ENCODE measurements around the gene IRAK3. TPM values are rescaled to one million over a fixed set of nuclear protein-coding genes. Genes with fewer than 3 reads are reported as not detected.

Gene IRAK3
- 3.2 TPM in 2 replicates for total RNA-seq

DNA sequence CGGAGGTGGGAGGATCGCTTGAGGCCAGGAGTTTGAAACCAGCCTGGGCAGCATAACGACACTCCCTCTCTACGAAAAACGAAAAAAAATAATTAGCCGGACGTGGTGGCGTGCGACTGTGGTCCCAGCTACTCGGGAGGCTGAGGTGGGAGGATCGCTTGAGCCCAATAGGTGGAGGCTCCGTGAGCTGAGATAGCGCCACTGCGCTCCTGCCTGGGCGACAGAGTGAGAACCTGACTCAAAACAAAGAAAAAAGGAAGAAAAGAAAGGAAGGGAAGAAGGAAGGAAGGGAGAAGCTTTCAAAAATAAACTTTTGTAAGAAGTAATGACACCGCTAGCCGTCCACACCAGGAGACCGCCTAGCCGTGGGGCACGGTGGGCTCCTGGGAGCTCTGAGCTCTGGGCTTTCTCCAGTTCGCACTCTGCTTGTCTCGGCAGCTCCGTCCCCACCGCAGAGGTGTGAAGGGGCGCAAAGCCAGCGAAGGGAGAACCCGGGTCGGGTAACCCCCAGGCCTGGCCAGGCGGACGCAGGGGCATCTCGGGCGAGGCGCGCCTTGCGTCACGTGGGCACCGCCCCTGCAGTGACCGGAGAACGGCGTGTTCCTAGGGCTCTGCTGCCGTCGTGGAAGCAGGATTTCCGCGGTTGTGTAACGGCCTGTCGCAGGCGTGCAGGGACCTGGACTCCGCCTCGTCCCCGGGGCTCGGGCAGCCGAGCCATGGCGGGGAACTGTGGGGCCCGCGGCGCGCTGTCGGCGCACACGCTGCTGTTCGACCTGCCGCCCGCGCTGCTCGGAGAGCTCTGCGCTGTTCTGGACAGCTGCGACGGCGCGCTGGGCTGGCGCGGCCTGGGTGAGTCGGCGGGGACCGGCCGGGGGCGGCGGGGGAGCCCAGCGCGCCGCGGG lies at the start of gene IRAK3:
TSS of gene IRAK3 (plus strand) at position 631 of the 902 bp plus-strand sequence. CDS start at position 717, 86 bp downstream.
- DNase-seq (ENCODE audit: low spot score), result peak; percentile 37
- H3K4me1 Mint-ChIP-seq (ENCODE audit: low read depth), result peaks cover 31% of the 10 kb centered on the region
- intact Hi-C loops (cut with micrococcal nuclease), result loop anchor here (1.0 kb wide), 2 partner anchors 8 to 20 kb away; partner anchors contain the start of gene TMBIM4
- H3K4me3 Mint-ChIP-seq, result peak within 1 kb of the TSS; percentile 78
- peaks cover 7% of the 10 kb centered on the region for H3K27me3 Mint-ChIP-seq (ENCODE audit: insufficient read depth)
- peaks cover 6% of the 10 kb centered on the region for H3K9me3 Mint-ChIP-seq
- peaks cover 5% of the 10 kb centered on the region for H3K36me3 Mint-ChIP-seq (ENCODE audit: low read depth)
- H3K27ac Mint-ChIP-seq, result peak within 1 kb of the TSS; percentile 84

DNA sequence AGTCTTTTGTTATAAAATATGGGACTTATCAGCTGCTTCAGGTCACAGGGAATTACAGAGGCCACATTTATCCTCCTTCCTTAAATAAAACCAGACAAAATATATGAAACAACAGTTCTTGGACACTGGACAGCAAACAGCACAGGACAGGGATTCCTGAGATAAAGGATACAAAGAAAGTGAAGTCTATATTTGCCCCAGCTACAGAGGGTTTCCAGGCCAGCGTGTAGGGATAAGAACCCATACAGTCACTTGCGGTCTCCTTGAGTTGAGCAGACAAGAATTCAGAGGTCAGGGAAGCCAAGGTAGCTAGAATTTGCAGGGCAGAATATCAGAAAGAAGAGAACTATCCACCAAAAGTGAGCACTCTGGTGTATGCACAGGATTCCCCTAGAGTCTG lies 49.7 kb upstream of the IRAK3 start:
- no peak overlapping the region for H3K4me3 Mint-ChIP-seq
- no peaks in the 10 kb centered on the region for H3K27me3 Mint-ChIP-seq (ENCODE audit: insufficient read depth)
- H3K36me3 Mint-ChIP-seq (ENCODE audit: low read depth), result peaks cover 64% of the 10 kb centered on the region
- no peak overlapping the region for H3K27ac Mint-ChIP-seq
- peaks cover 27% of the 10 kb centered on the region for H3K9me3 Mint-ChIP-seq
- DNase-seq (ENCODE audit: low spot score), result no peak
- intact Hi-C loops (cut with micrococcal nuclease), result no loop called here
- no peaks in the 10 kb centered on the region for H3K4me1 Mint-ChIP-seq (ENCODE audit: low read depth)

GRCh38 chr12:66140731-66141130 lies 48.3 kb upstream of the IRAK3 start:
- Mint-ChIP-seq H3K9me3 (peaks cover 27% of the 10 kb centered on the region), H3K36me3 (ENCODE audit: low read depth) (peaks cover 71% of the 10 kb centered on the region), H3K27me3 (ENCODE audit: insufficient read depth) (no peaks in the 10 kb centered on the region), H3K4me3 (no peak overlapping the region), H3K4me1 (ENCODE audit: low read depth) (peaks cover 13% of the 10 kb centered on the region), H3K27ac (no peak overlapping the region)
- no peak for DNase-seq (ENCODE audit: low spot score)
- intact Hi-C loops (cut with micrococcal nuclease), result no loop called here

DNA sequence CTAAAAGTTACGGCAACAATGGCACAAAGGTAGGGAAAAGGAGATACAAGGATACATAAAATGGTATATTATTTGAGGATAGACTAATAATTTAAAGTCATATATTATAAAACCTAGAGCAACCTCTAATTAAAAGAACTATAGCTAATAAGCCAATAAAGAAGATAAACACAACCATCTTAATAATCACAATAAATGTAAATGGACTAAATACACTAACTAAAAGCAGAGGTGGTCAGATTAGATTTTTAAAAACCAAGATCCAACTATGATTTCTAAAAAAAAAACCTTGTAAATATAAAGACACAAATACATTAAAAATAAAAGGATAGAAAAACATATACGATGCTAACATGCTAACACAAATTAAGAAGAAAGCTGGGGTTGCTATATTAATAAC lies 47.7 kb upstream of the IRAK3 start:
- Mint-ChIP-seq H3K4me3 (no peak overlapping the region), H3K9me3 (peaks cover 27% of the 10 kb centered on the region), H3K27me3 (ENCODE audit: insufficient read depth) (no peaks in the 10 kb centered on the region), H3K4me1 (ENCODE audit: low read depth) (peaks cover 18% of the 10 kb centered on the region), H3K27ac (no peak overlapping the region), H3K36me3 (ENCODE audit: low read depth) (peaks cover 70% of the 10 kb centered on the region)
- intact Hi-C loops (cut with micrococcal nuclease), result no loop called here
- DNase-seq (ENCODE audit: low spot score), result no peak

GRCh38 chr12:66142826-66143225 lies 46.2 kb upstream of the IRAK3 start:
- intact Hi-C loops (cut with micrococcal nuclease), result no loop called here
- H3K36me3 Mint-ChIP-seq (ENCODE audit: low read depth), result peaks cover 60% of the 10 kb centered on the region
- no peaks in the 10 kb centered on the region for H3K27me3 Mint-ChIP-seq (ENCODE audit: insufficient read depth)
- peaks cover 27% of the 10 kb centered on the region for H3K9me3 Mint-ChIP-seq
- H3K4me3 Mint-ChIP-seq, result no peak overlapping the region
- H3K27ac Mint-ChIP-seq, result no peak overlapping the region
- no peak for DNase-seq (ENCODE audit: low spot score)
- H3K4me1 Mint-ChIP-seq (ENCODE audit: low read depth), result peaks cover 18% of the 10 kb centered on the region

DNA sequence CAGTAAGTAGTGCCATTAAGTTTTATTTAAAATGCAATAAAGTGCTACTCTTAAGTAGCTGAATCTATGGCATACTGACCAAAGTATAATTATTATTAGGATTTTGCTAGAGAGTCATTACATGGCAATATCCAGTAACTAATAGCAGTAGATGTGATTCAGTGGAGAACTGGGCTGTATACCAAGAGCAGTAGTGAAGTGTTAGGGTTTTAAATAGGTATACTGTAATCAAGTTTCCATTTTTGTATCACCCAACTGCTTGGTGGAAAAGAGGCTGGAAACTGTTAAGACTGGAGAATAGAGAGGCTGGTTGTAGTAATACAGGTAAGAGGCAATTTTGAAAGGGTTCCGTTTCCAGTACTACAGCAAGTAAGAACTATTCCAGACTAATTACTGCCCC lies 45.1 kb upstream of the IRAK3 start:
- H3K27me3 Mint-ChIP-seq (ENCODE audit: insufficient read depth), result no peaks in the 10 kb centered on the region
- H3K4me1 Mint-ChIP-seq (ENCODE audit: low read depth), result peaks cover 18% of the 10 kb centered on the region
- intact Hi-C loops (cut with micrococcal nuclease), result no loop called here
- peaks cover 62% of the 10 kb centered on the region for H3K36me3 Mint-ChIP-seq (ENCODE audit: low read depth)
- no peak overlapping the region for H3K27ac Mint-ChIP-seq
- DNase-seq (ENCODE audit: low spot score), result no peak
- H3K9me3 Mint-ChIP-seq, result peaks cover 27% of the 10 kb centered on the region
- H3K4me3 Mint-ChIP-seq, result no peak overlapping the region

DNA sequence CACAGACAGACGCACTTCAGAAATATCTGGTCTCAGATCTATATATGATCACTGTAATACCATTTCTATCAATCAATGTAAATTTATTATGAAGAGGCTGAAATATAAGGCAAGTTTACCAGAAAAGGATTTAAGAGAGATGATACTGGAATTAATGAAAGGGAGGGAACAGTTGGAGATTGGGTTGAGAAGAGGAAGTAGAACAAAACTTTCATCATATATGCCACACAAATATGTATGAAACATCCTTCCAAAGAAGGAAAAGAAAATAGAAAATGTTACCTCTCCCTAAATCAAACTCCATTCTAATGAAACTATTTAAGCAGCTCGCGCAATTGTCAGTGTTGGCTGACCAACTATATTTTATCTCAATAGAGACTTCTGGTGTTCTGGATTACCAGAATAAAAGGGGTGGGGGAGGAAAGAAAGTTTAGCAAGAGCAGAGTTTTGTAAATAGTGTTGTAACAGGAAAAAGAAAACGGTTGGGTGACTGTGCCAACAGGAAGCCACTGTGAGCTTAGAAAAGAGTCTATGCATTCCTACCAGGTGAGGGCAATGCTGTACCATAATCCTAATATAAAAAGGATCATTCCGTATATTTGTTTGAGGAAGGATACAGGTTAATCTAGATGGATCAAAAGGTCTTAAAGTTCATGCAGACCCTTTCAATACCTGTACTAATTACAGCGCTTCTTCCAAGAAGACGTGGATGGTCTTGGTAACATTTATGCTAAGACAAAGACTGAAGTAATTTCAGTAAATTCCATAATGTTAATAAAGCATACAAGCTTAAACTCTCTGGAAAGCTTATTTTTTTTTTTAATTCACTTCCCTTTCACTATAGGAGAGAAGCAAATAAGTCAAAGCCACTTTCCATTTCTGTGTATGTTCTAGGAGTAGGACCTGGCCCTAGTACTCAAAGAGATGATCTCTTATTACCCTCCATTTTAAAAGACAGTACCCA lies 43.9 kb upstream of the IRAK3 start:
- Mint-ChIP-seq H3K4me1 (ENCODE audit: low read depth) (peaks cover 21% of the 10 kb centered on the region), H3K27ac (peak overlapping the region; percentile 58), H3K4me3 (no peak overlapping the region), H3K27me3 (ENCODE audit: insufficient read depth) (no peaks in the 10 kb centered on the region), H3K36me3 (ENCODE audit: low read depth) (peaks cover 54% of the 10 kb centered on the region), H3K9me3 (peaks cover 17% of the 10 kb centered on the region)
- no peak for DNase-seq (ENCODE audit: low spot score)
- intact Hi-C loops (cut with micrococcal nuclease), result loop anchor here (1.0 kb wide), 2 partner anchors 264 to 549 kb away; no protein-coding TSS in a partner anchor

- intact Hi-C loops (cut with micrococcal nuclease), result no loop called here
- no peaks in the 10 kb centered on the region for H3K27me3 Mint-ChIP-seq (ENCODE audit: insufficient read depth)
- H3K27ac Mint-ChIP-seq, result no peak overlapping the region
- no peak overlapping the region for H3K4me3 Mint-ChIP-seq
- no peak for DNase-seq (ENCODE audit: low spot score)
- peaks cover 28% of the 10 kb centered on the region for H3K4me1 Mint-ChIP-seq (ENCODE audit: low read depth)
- no peaks in the 10 kb centered on the region for H3K9me3 Mint-ChIP-seq
- H3K36me3 Mint-ChIP-seq (ENCODE audit: low read depth), result peaks cover 23% of the 10 kb centered on the region
Observed at GRCh38 chr12:66149702-66150398, 39.2 kb upstream of the IRAK3 start.

DNA sequence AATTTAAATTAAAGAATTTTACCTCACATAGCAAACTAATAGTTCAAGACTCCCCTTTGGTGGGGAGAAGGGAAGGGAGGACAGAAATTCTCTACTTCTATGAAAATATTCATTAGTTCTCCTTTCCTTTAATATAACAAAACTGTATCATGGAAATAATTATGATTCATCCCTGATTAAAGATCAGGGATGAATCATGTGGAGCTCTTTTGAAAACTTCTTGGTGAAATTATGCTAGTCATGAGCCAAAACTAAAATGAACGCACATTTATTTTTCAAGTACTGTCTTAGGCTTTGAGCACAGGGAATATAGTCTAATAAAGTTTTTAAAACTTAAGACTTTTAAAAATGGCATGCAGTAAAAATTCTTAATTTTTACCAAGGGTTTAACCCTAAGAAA lies 36.3 kb upstream of the IRAK3 start:
- Mint-ChIP-seq H3K4me3 (no peak overlapping the region), H3K4me1 (ENCODE audit: low read depth) (peaks cover 15% of the 10 kb centered on the region), H3K9me3 (no peaks in the 10 kb centered on the region), H3K36me3 (ENCODE audit: low read depth) (peaks cover 29% of the 10 kb centered on the region), H3K27ac (no peak overlapping the region), H3K27me3 (ENCODE audit: insufficient read depth) (no peaks in the 10 kb centered on the region)
- DNase-seq (ENCODE audit: low spot score), result no peak
- intact Hi-C loops (cut with micrococcal nuclease), result no loop called here

- no peak overlapping the region for H3K27ac Mint-ChIP-seq
Observed at GRCh38 chr12:66154776-66155175, 34.2 kb upstream of the IRAK3 start.

DNA sequence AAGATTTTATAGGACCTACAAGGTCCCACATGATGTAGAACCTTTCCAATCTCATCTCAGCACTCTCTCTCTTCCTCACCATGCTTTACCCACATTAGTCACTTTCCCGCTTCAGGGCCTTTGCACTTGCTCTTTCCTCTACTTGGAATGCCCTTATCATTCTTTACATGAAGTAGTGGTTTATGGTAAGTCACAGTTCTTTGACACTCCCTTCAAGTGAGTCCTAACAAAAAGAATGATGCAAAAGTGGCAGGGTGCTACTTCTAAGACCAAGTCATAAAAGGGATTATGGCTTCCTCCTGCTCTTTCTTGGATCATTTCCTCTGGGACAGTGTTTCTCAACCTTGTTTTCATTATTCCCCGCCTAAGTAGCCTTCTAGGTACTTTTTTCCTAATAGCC lies 32.4 kb upstream of the IRAK3 start:
- Mint-ChIP-seq H3K27ac (no peak overlapping the region), H3K4me1 (ENCODE audit: low read depth) (peaks cover 17% of the 10 kb centered on the region), H3K27me3 (ENCODE audit: insufficient read depth) (no peaks in the 10 kb centered on the region), H3K36me3 (ENCODE audit: low read depth) (peaks cover 32% of the 10 kb centered on the region), H3K9me3 (no peaks in the 10 kb centered on the region), H3K4me3 (no peak overlapping the region)
- intact Hi-C loops (cut with micrococcal nuclease), result no loop called here
- DNase-seq (ENCODE audit: low spot score), result no peak

More at GRCh38 chr12:66154776-66155175, 34.2 kb upstream of the IRAK3 start:
- Mint-ChIP-seq H3K36me3 (ENCODE audit: low read depth) (peaks cover 32% of the 10 kb centered on the region), H3K4me3 (no peak overlapping the region), H3K27me3 (ENCODE audit: insufficient read depth) (no peaks in the 10 kb centered on the region), H3K4me1 (ENCODE audit: low read depth) (peaks cover 22% of the 10 kb centered on the region), H3K9me3 (no peaks in the 10 kb centered on the region)
- intact Hi-C loops (cut with micrococcal nuclease), result no loop called here
- DNase-seq (ENCODE audit: low spot score), result no peak

GRCh38 chr12:66159123-66159522 lies 29.9 kb upstream of the IRAK3 start:
- intact Hi-C loops (cut with micrococcal nuclease), result no loop called here
- peaks cover 37% of the 10 kb centered on the region for H3K36me3 Mint-ChIP-seq (ENCODE audit: low read depth)
- no peak overlapping the region for H3K27ac Mint-ChIP-seq
- H3K9me3 Mint-ChIP-seq, result no peaks in the 10 kb centered on the region
- H3K4me3 Mint-ChIP-seq, result no peak overlapping the region
- no peaks in the 10 kb centered on the region for H3K27me3 Mint-ChIP-seq (ENCODE audit: insufficient read depth)
- DNase-seq (ENCODE audit: low spot score), result no peak
- peaks cover 34% of the 10 kb centered on the region for H3K4me1 Mint-ChIP-seq (ENCODE audit: low read depth)

All from activated T-helper 1 cell treated with anti-CD3 and anti-CD28 coated beads, Interleukin-12 subunit alpha, Interleukin-12 subunit beta, Interleukin-2, Interleukin-4 antibody, amounts not matched to agents 30 ng/mL and 10 ng/mL and 1 ng/mL, durations not matched to agents 14 hours and 24 hours and 36 hours (primary cell).